Rectal smooth muscle tissue (tissue), 1 donor: ENCODE measurements around the gene NDUFB10.

Experiments used
- H3K27ac ChIP-seq: one replicate; pipeline ENCODE4 v1.7.0; 2013; ENCODE audit warnings: low read depth, low read length, inconsistent platforms
- H3K27me3 ChIP-seq: one replicate; pipeline ENCODE4 v1.7.0; 2013; ENCODE audit warnings: low read length; ENCODE audit not compliant: control insufficient read depth, insufficient read depth
- H3K36me3 ChIP-seq: one replicate; pipeline ENCODE4 v1.7.0; 2013; ENCODE audit warnings: low read length; ENCODE audit not compliant: control insufficient read depth, insufficient read depth
- H3K4me1 ChIP-seq: one replicate; pipeline ENCODE4 v1.7.0; 2013; ENCODE audit warnings: low read length; ENCODE audit not compliant: control insufficient read depth, insufficient read depth
- H3K4me3 ChIP-seq: one replicate; pipeline ENCODE4 v1.7.0; 2013; ENCODE audit warnings: low read length
- H3K9ac ChIP-seq: one replicate; pipeline ENCODE4 v1.7.0; 2013; ENCODE audit warnings: low read length

NDUFB10 gene

GRCh38 chr16:1959269-1960039 lies at the start of gene NDUFB10:
TSS of gene NDUFB10 (plus strand) at chr16:1959538. CDS start at chr16:1959625, 87 bp downstream.
- H3K27me3 ChIP-seq: no peaks in the 10 kb centered on the region
- H3K4me1 ChIP-seq: peaks cover 16% of the 10 kb centered on the region
- peak within 1 kb of the TSS; percentile 89 for H3K27ac ChIP-seq
- peak within 1 kb of the TSS; percentile 84 for H3K4me3 ChIP-seq
- H3K36me3 ChIP-seq: peaks cover 16% of the 10 kb centered on the region
- peak within 1 kb of the TSS; percentile 90 for H3K9ac ChIP-seq

- Histone ChIP-seq H3K36me3 (no peaks in the 10 kb centered on the region), H3K4me1 (no peaks in the 10 kb centered on the region), H3K9ac (no peak overlapping the region), H3K27me3 (peaks cover 7% of the 10 kb centered on the region), H3K4me3 (no peak overlapping the region), H3K27ac (no peak overlapping the region)
Observed at GRCh38 chr16:1909561-1910231, 49.6 kb upstream of the NDUFB10 start.

GRCh38 chr16:1911467-1912214 lies 47.7 kb upstream of the NDUFB10 start:
- H3K27me3 ChIP-seq: peaks cover 10% of the 10 kb centered on the region
- H3K4me1 ChIP-seq: no peaks in the 10 kb centered on the region

GRCh38 chr16:1912215-1912543 lies 47.2 kb upstream of the NDUFB10 start:
- no peak overlapping the region for H3K27ac ChIP-seq
- no peaks in the 10 kb centered on the region for H3K4me1 ChIP-seq
- H3K36me3 ChIP-seq: no peaks in the 10 kb centered on the region
- no peak overlapping the region for H3K9ac ChIP-seq
- H3K27me3 ChIP-seq: peaks cover 15% of the 10 kb centered on the region
- no peak overlapping the region for H3K4me3 ChIP-seq

More at GRCh38 chr16:1911467-1912214, 47.7 kb upstream of the NDUFB10 start:
- Histone ChIP-seq H3K4me3 (no peak overlapping the region), H3K36me3 (no peaks in the 10 kb centered on the region), H3K9ac (no peak overlapping the region), H3K27ac (no peak overlapping the region)

- Histone ChIP-seq H3K27me3 (peaks cover 23% of the 10 kb centered on the region), H3K36me3 (no peaks in the 10 kb centered on the region), H3K9ac (no peak overlapping the region), H3K4me3 (no peak overlapping the region), H3K27ac (no peak overlapping the region), H3K4me1 (no peaks in the 10 kb centered on the region)
Observed at GRCh38 chr16:1913327-1914083, 45.8 kb upstream of the NDUFB10 start.

- Histone ChIP-seq H3K4me3 (no peak overlapping the region), H3K27ac (no peak overlapping the region), H3K9ac (no peak overlapping the region), H3K36me3 (no peaks in the 10 kb centered on the region), H3K27me3 (peaks cover 28% of the 10 kb centered on the region), H3K4me1 (no peaks in the 10 kb centered on the region)
Observed at GRCh38 chr16:1914084-1914608, 45.2 kb upstream of the NDUFB10 start.

GRCh38 chr16:1914988-1915387 lies 44.4 kb upstream of the NDUFB10 start:
- Histone ChIP-seq H3K27ac (no peak overlapping the region), H3K27me3 (peaks cover 31% of the 10 kb centered on the region), H3K36me3 (no peaks in the 10 kb centered on the region), H3K4me3 (no peak overlapping the region), H3K4me1 (no peaks in the 10 kb centered on the region), H3K9ac (no peak overlapping the region)

GRCh38 chr16:1915732-1916639 lies 43.4 kb upstream of the NDUFB10 start:
- H3K27me3 ChIP-seq: peaks cover 34% of the 10 kb centered on the region
- H3K36me3 ChIP-seq: no peaks in the 10 kb centered on the region
- no peak overlapping the region for H3K4me3 ChIP-seq
- H3K27ac ChIP-seq: no peak overlapping the region
- no peak overlapping the region for H3K9ac ChIP-seq
- H3K4me1 ChIP-seq: no peaks in the 10 kb centered on the region

- Histone ChIP-seq H3K36me3 (no peaks in the 10 kb centered on the region), H3K27ac (no peak overlapping the region), H3K4me1 (no peaks in the 10 kb centered on the region), H3K27me3 (peaks cover 34% of the 10 kb centered on the region), H3K4me3 (no peak overlapping the region), H3K9ac (no peak overlapping the region)
Observed at GRCh38 chr16:1916640-1916990, 42.7 kb upstream of the NDUFB10 start.

- H3K4me3 ChIP-seq: no peak overlapping the region
- no peak overlapping the region for H3K27ac ChIP-seq
Observed at GRCh38 chr16:1917056-1917664, 42.2 kb upstream of the NDUFB10 start.

More at GRCh38 chr16:1917056-1917664, 42.2 kb upstream of the NDUFB10 start:
- Histone ChIP-seq H3K9ac (no peak overlapping the region), H3K4me1 (no peaks in the 10 kb centered on the region), H3K36me3 (no peaks in the 10 kb centered on the region), H3K27me3 (peaks cover 34% of the 10 kb centered on the region)
